GM12878 (cell line): ENCODE results near the gene POLD4. TPM values are rescaled to one million over a fixed set of nuclear protein-coding genes. Genes with fewer than 3 reads are reported as not detected.

ENCODE experiments used
- ATAC-seq: fragments of 200-7000 bp; cut with Tn5 transposase; 3 replicates; pipeline ENCODE4 v1.9.1; 2020; ENCODE audit warnings: mild to moderate bottlenecking, moderate library complexity
- BruUV-seq: library from RNA; stranded (reverse); fragments of 400-500 nt; replicated peaks from 2 replicates; lab custom pipeline; 2021; lab: Mats Ljungman, UMichigan
- CTCF ChIA-PET: fragments of 300-600 bp; sonication (Branson Sonifier 250); formaldehyde crosslinking; extraction: SDS; loops from one replicate; lab custom pipeline; 2021; ENCODE audit warnings: inconsistent platforms; lab: Yijun Ruan, JAX
- POLR2A ChIA-PET: fragments of 350-600 bp; formaldehyde crosslinking; extraction: SDS; loops from one replicate; lab custom pipeline; 2021; ENCODE audit warnings: inconsistent platforms; lab: Charles Lee
- RAD21 ChIA-PET: fragments of 300-600 bp; sonication (Branson Sonifier 250); formaldehyde crosslinking; loops from one replicate; lab custom pipeline; 2023; ENCODE audit warnings: antibody characterized with exemption; ENCODE audit not compliant: unreplicated experiment; lab: Charles Lee
- SMC1A ChIA-PET: fragments of 300-600 bp; sonication (Branson Sonifier 250); formaldehyde crosslinking; loops from one replicate; lab custom pipeline; 2023; ENCODE audit not compliant: unreplicated experiment, uncharacterized antibody; lab: Charles Lee
- DNase-seq: peaks from one replicate; pipeline ENCODE4 v3.0.0-alpha.2; 2011; ENCODE audit warnings: low read depth, low spot score
- FAIRE-seq: peaks from 3 replicates; lab custom pipeline; 2011; peaks lifted over from hg19 to GRCh38; lab: Jason Lieb, UNC
- H2AFZ ChIP-seq: 2 replicates; pipeline ENCODE4 v1.6.0; 2011; ENCODE audit warnings: low read depth, low read length, control low read depth; ENCODE audit not compliant: control insufficient read depth
- H3K27ac ChIP-seq: 2 replicates; pipeline ENCODE4 v1.5.1; 2011; ENCODE audit warnings: control low read depth; ENCODE audit not compliant: control insufficient read depth, insufficient read depth
- H3K27me3 ChIP-seq, 2 experiments: replicated peaks in 1 of 2; 2 replicates each; pipeline versions ENCODE4 v1.6.0 to v1.6.1; 2011; ENCODE audit warnings: low read length in 1 of 2; ENCODE audit not compliant: control insufficient read depth in 2 of 2, insufficient read depth in 2 of 2
- H3K36me3 ChIP-seq, 2 experiments: 2 replicates each; pipeline ENCODE4 v1.5.1; 2011; ENCODE audit warnings: low read length in 1 of 2; ENCODE audit not compliant: control insufficient read depth in 2 of 2, insufficient read depth in 2 of 2
- H3K4me1 ChIP-seq: 2 replicates; pipeline ENCODE4 v1.6.1; 2011; ENCODE audit warnings: mild to moderate bottlenecking, low read length, moderate library complexity, mixed read lengths; ENCODE audit not compliant: control insufficient read depth, insufficient read depth
- H3K4me2 ChIP-seq: 2 replicates; pipeline ENCODE4 v1.6.0; 2011; ENCODE audit warnings: control low read depth; ENCODE audit not compliant: control insufficient read depth, insufficient read depth
- H3K4me3 ChIP-seq: fragments of 200-600 bp; sonication (generic); 2 replicates; pipeline ENCODE4 v1.5.1; 2016
- H3K79me2 ChIP-seq: 2 replicates; pipeline ENCODE4 v1.6.0; 2011; ENCODE audit warnings: low read length; ENCODE audit not compliant: control insufficient read depth, insufficient read depth
- H3K9ac ChIP-seq: 2 replicates; pipeline ENCODE4 v1.8.0; 2011; ENCODE audit warnings: low read length, control low read depth, mixed read lengths; ENCODE audit not compliant: control insufficient read depth, insufficient read depth
- H3K9me3 ChIP-seq: replicated peaks from 3 replicates; pipeline ENCODE4 v1.5.1; 2011; ENCODE audit warnings: mild to moderate bottlenecking, low read length; ENCODE audit not compliant: control insufficient read depth, insufficient read depth
- H4K20me1 ChIP-seq: 2 replicates; pipeline ENCODE4 v1.6.0; 2011; ENCODE audit not compliant: control insufficient read depth, insufficient read depth
- CTCF ChIP-seq, 3 experiments: IDR thresholded peaks in 2 of 3; conservative IDR thresholded peaks in 1 of 3; 2 replicates each; pipeline ENCODE4 v1.5.1; 2011; ENCODE audit warnings: low read depth in 3 of 3, low read length in 3 of 3, mild to moderate bottlenecking in 3 of 3, control low read depth in 2 of 3, moderate library complexity in 2 of 3, inconsistent platforms in 1 of 3, mixed read lengths in 1 of 3; ENCODE audit not compliant: control insufficient read depth in 2 of 3, insufficient read depth in 1 of 3; ENCODE audit errors: extremely low read depth in 1 of 3
- KDM1A ChIP-seq: fragments of 200-600 bp; sonication (generic); IDR thresholded peaks from 2 replicates; pipeline ENCODE4 v1.6.1; 2016; ENCODE audit warnings: borderline replicate concordance
- MLLT1 ChIP-seq: fragments of 450-650 bp; IDR thresholded peaks from 2 replicates; pipeline ENCODE4 v1.6.1; 2016; ENCODE audit warnings: mild to moderate bottlenecking
- RAD21 ChIP-seq: IDR thresholded peaks from 2 replicates; pipeline ENCODE4 v1.6.1; 2011; ENCODE audit warnings: mild to moderate bottlenecking, low read depth, low read length, moderate library complexity; ENCODE audit not compliant: insufficient read depth
- SMC3 ChIP-seq: IDR thresholded peaks from 2 replicates; pipeline ENCODE4 v1.6.1; 2011; ENCODE audit warnings: low read length, improper control_type of control experiment, borderline replicate concordance
- WRNIP1 ChIP-seq: IDR thresholded peaks from 2 replicates; pipeline ENCODE4 v1.6.1; 2011; ENCODE audit warnings: low read depth, low read length, improper control_type of control experiment, borderline replicate concordance
- WGBS: methylation state at CpG from one replicate; pipeline ENCODE4 v1.1.6; 2016; ENCODE audit warnings: low lambda C conversion rate; ENCODE audit not compliant: insufficient replicate concordance, insufficient coverage; ENCODE audit errors: missing lambda C conversion rate; 5-methylcytosine and 5-hydroxymethylcytosine counted together
- in situ Hi-C: fragments of 300-500 bp; cut with MboI; formaldehyde crosslinking; loops from 9 replicates; pipeline ENCODE4 v1.14.3; 2018; ENCODE audit warnings: mixed read lengths
- intact Hi-C: fragments of 100-400 bp; cut with micrococcal nuclease; formaldehyde crosslinking; loops from one replicate; pipeline ENCODE4 v1.14.2; 2022; ENCODE audit not compliant: unreplicated experiment
- polyA plus RNA-seq, 11 experiments: library from polyadenylated mRNA; depleted of rRNA in 4 of 11; unstranded in 6 of 11; stranded (reverse) in 5 of 11; fragments of >200 nt; fragmentation: Nextera tagmentation in 4 of 11; fragmentation: Illumina TruSeq in 1 of 11; extraction: Ambion mirVana in 4 of 11; extraction: Trizol in 1 of 11; gene quantifications; 1 replicate in 1 of 11; 2 replicates in 10 of 11; pipeline versions ENCODE4 v1.2.1 to v1.2.3, GENCODE V29; 2011 to 2016; ENCODE audit warnings: inconsistent platforms in 2 of 11, missing spikeins in 2 of 11, low read depth in 1 of 11
- total RNA-seq, 4 experiments: library from RNA; depleted of rRNA in 3 of 4; stranded (reverse); fragments of >200 nt in 3 of 4; fragmentation: Illumina TruSeq in 1 of 4; extraction: Trizol in 1 of 4; gene quantifications; 2 replicates each; pipeline versions ENCODE4 v1.2.1 to v1.2.3, GENCODE V29; 2013 to 2021

Gene POLD4
- total and polyA plus RNA-seq, 10 of the 15 experiments (the other 5 are each of a cell fraction or from before 2014, with no cell fraction given): 8.1 to 176 (median 88.1) TPM

GRCh38 chr11:67345920-67346819 is 7.2 kb downstream of the POLD4 start:
- Histone ChIP-seq H3K79me2 (peaks cover under 1% of the 10 kb centered on the region), H3K27me3 (no peaks in the 10 kb centered on the region), H3K9me3 (no peaks in the 10 kb centered on the region; the same call in 2 of the 3 replicates), H3K36me3 (no peaks in the 10 kb centered on the region), H2AFZ (peak overlapping the region; percentile 56), H3K4me3 (no peak overlapping the region), H3K27ac (peak overlapping the region; percentile 35), H3K9ac (no peak overlapping the region; the same call in 1 of the 2 replicates), H3K4me1 (peaks cover 52% of the 10 kb centered on the region), H3K4me2 (peak overlapping the region; percentile 4), H4K20me1 (no peaks in the 10 kb centered on the region)
- ChIA-PET RAD21 (interaction anchor here (0.5 to 7.4 kb wide), 27 partner anchors 9 to 313 kb away, joined by 3 to 197 read pairs (median 4); partner anchors contain the start of genes CLCF1, POLD4, PPP1CA and RAD9A), CTCF (interaction anchor here (0.6 to 11.8 kb wide), 36 partner anchors 10 to 345 kb away, joined by 3 to 390 read pairs (median 4); partner anchors contain the start of genes CLCF1, GSTP1, PITPNM1 and POLD4), POLR2A (interaction anchor here (0.5 to 3.9 kb wide), 20 partner anchors 9 to 452 kb away, joined by 3 to 50 read pairs (median 4); partner anchors contain the start of genes CLCF1, POLD4 and RAD9A), SMC1A (interaction anchor here (0.8 to 7.3 kb wide), 19 partner anchors 8 to 265 kb away, joined by 3 to 200 read pairs (median 4); partner anchors contain the start of genes POLD4 and RAD9A)
- no TSS peak for BruUV-seq
- ATAC-seq (peak; percentile 72), DNase-seq (peak; percentile 24), FAIRE-seq (peak; percentile 49)
- in situ Hi-C loops (no loop called here), intact Hi-C loops (no loop called here)
- peak; percentile 88 to 97 (median 93); a peak in 5 of 6 replicates for TF ChIP-seq CTCF (IDR thresholded peaks at IDR 0.05 in 2 of 3, conservative IDR thresholded peaks at IDR 0.05 in 1 of 3; ENCODE audit: control insufficient read depth in 2 of 3, extremely low read depth in 1 of 3, insufficient read depth in 1 of 3, low read depth in 3 of 3, low read length in 3 of 3)
- TF ChIP-seq RAD21: peak; percentile 69
- TF ChIP-seq SMC3: peak; percentile 63
- TF ChIP-seq WRNIP1: no peak
- peak; percentile 63; the same call in 1 of the 2 replicates for TF ChIP-seq MLLT1
- no peak for TF ChIP-seq KDM1A
- WGBS: 61% methylated on average over 7 of the region's 7 CpGs
